ENCODE measurements around the gene TPST2. TPM values are rescaled to one million over a fixed set of nuclear protein-coding genes. Genes with fewer than 3 reads are reported as not detected.

The TPST2 gene
- total RNA-seq, 1 experiment from 2014 or later = 11.8 TPM

GRCh38 chr22:26551568-26551967 is 38.4 kb downstream of the TPST2 start:
- Mint-ChIP-seq H3K4me3 (ENCODE audit: low read depth, unreplicated experiment) (no peak overlapping the region), H3K27ac (ENCODE audit: unreplicated experiment) (no peak overlapping the region), H3K4me1 (ENCODE audit: low read depth, unreplicated experiment) (no peaks in the 10 kb centered on the region), H3K9me3 (ENCODE audit: low read depth, unreplicated experiment) (no peaks in the 10 kb centered on the region), H3K36me3 (ENCODE audit: insufficient read depth, unreplicated experiment) (no peaks in the 10 kb centered on the region), H3K27me3 (ENCODE audit: unreplicated experiment) (no peaks in the 10 kb centered on the region)
- DNase-seq = no peak
- intact Hi-C loops (cut with micrococcal nuclease; ENCODE audit: unreplicated experiment) = no loop called here
- CTCF ChIA-PET = interaction anchor here (0.6 kb wide), 1 partner anchor 12 kb away, joined by 3 read pairs; no protein-coding TSS in a partner anchor
- TF ChIP-seq CTCF (IDR thresholded peaks at IDR 0.05; ENCODE audit: unreplicated experiment) = no peak
- BruUV-seq (replicated peaks) = no TSS peak

- Mint-ChIP-seq H3K4me1 (ENCODE audit: low read depth, unreplicated experiment) (no peaks in the 10 kb centered on the region), H3K27ac (ENCODE audit: unreplicated experiment) (no peak overlapping the region), H3K36me3 (ENCODE audit: insufficient read depth, unreplicated experiment) (no peaks in the 10 kb centered on the region), H3K4me3 (ENCODE audit: low read depth, unreplicated experiment) (no peak overlapping the region), H3K9me3 (ENCODE audit: low read depth, unreplicated experiment) (no peaks in the 10 kb centered on the region), H3K27me3 (ENCODE audit: unreplicated experiment) (no peaks in the 10 kb centered on the region)
- no peak for TF ChIP-seq CTCF (IDR thresholded peaks at IDR 0.05; ENCODE audit: unreplicated experiment)
- DNase-seq = no peak
- CTCF ChIA-PET = interaction anchor here (0.6 kb wide), 1 partner anchor 13 kb away, joined by 3 read pairs; no protein-coding TSS in a partner anchor
- no TSS peak for BruUV-seq (replicated peaks)
- intact Hi-C loops (cut with micrococcal nuclease; ENCODE audit: unreplicated experiment) = no loop called here
These were observed 39.4 kb downstream of the TPST2 start for GRCh38 chr22:26550498-26551033.

- no peak for TF ChIP-seq CTCF (IDR thresholded peaks at IDR 0.05; ENCODE audit: unreplicated experiment)
- no peak overlapping the region for H3K27ac Mint-ChIP-seq (ENCODE audit: unreplicated experiment)
- H3K27me3 Mint-ChIP-seq (ENCODE audit: unreplicated experiment) = no peaks in the 10 kb centered on the region
- CTCF ChIA-PET = interaction anchor here (0.7 kb wide), 1 partner anchor 19 kb away, joined by 5 read pairs; no protein-coding TSS in a partner anchor
- no peak for DNase-seq
- no peaks in the 10 kb centered on the region for H3K4me1 Mint-ChIP-seq (ENCODE audit: low read depth, unreplicated experiment)
- intact Hi-C loops (cut with micrococcal nuclease; ENCODE audit: unreplicated experiment) = no loop called here
- H3K36me3 Mint-ChIP-seq (ENCODE audit: insufficient read depth, unreplicated experiment) = no peaks in the 10 kb centered on the region
- H3K9me3 Mint-ChIP-seq (ENCODE audit: low read depth, unreplicated experiment) = no peaks in the 10 kb centered on the region
- no TSS peak for BruUV-seq (replicated peaks)
- H3K4me3 Mint-ChIP-seq (ENCODE audit: low read depth, unreplicated experiment) = no peak overlapping the region
These were observed 39.9 kb downstream of the TPST2 start for GRCh38 chr22:26549902-26550497.

- intact Hi-C loops (cut with micrococcal nuclease; ENCODE audit: unreplicated experiment) = no loop called here
- H3K27me3 Mint-ChIP-seq (ENCODE audit: unreplicated experiment) = no peaks in the 10 kb centered on the region
- no peaks in the 10 kb centered on the region for H3K36me3 Mint-ChIP-seq (ENCODE audit: insufficient read depth, unreplicated experiment)
- no peak for TF ChIP-seq CTCF (IDR thresholded peaks at IDR 0.05; ENCODE audit: unreplicated experiment)
- no peak overlapping the region for H3K4me3 Mint-ChIP-seq (ENCODE audit: low read depth, unreplicated experiment)
- no TSS peak for BruUV-seq (replicated peaks)
- H3K9me3 Mint-ChIP-seq (ENCODE audit: low read depth, unreplicated experiment) = no peaks in the 10 kb centered on the region
- H3K4me1 Mint-ChIP-seq (ENCODE audit: low read depth, unreplicated experiment) = no peaks in the 10 kb centered on the region
- no peak overlapping the region for H3K27ac Mint-ChIP-seq (ENCODE audit: unreplicated experiment)
- no peak for DNase-seq
- CTCF ChIA-PET = interaction anchor here (0.7 kb wide), 1 partner anchor 20 kb away, joined by 5 read pairs; no protein-coding TSS in a partner anchor
These were observed 40.9 kb downstream of the TPST2 start for GRCh38 chr22:26548984-26549383.

Data from Calu3 (cell line).